Non-pigmented ciliary epithelial cell (primary cell): Measurements from ENCODE around the gene TMTC2.
A peak's percentile ranks its signal among the peaks of the same experiment; 100 is the strongest.

Source experiments
- DNase-seq: peaks from one replicate; pipeline ENCODE4 v3.0.0-alpha.2; 2010; ENCODE audit warnings: low read depth

TMTC2 gene

GRCh38 chr12:82686168-82687020, at the start of gene TMTC2:
TMTC2 (plus strand) TSS chr12:82686906.
- peak; percentile 77 for DNase-seq

- DNase-seq = no peak
Observed at GRCh38 chr12:82638324-82638723, 48.4 kb upstream of the TMTC2 start.

GRCh38 chr12:82644896-82645295, 41.8 kb upstream of the TMTC2 start:
- no peak for DNase-seq

GRCh38 chr12:82645414-82645813, 41.3 kb upstream of the TMTC2 start:
- DNase-seq = no peak

GRCh38 chr12:82647853-82648252, 38.9 kb upstream of the TMTC2 start:
- DNase-seq = no peak

GRCh38 chr12:82648259-82648909, 38.3 kb upstream of the TMTC2 start:
- no peak for DNase-seq

- peak; percentile 38 for DNase-seq
Observed at GRCh38 chr12:82650627-82651337, 35.9 kb upstream of the TMTC2 start.

- no peak for DNase-seq
Observed at GRCh38 chr12:82651489-82651888, 35.2 kb upstream of the TMTC2 start.

- no peak for DNase-seq
Observed at GRCh38 chr12:82652071-82652470, 34.6 kb upstream of the TMTC2 start.

- DNase-seq = no peak
Observed at GRCh38 chr12:82655751-82656150, 31.0 kb upstream of the TMTC2 start.

- no peak for DNase-seq
Observed at GRCh38 chr12:82659343-82660207, 27.1 kb upstream of the TMTC2 start.

GRCh38 chr12:82660541-82661325, 26.0 kb upstream of the TMTC2 start:
- DNase-seq = no peak

- DNase-seq = no peak
Observed at GRCh38 chr12:82663893-82664292, 22.8 kb upstream of the TMTC2 start.

- no peak for DNase-seq
Observed at GRCh38 chr12:82665142-82665923, 21.4 kb upstream of the TMTC2 start.

GRCh38 chr12:82666830-82667229, 19.9 kb upstream of the TMTC2 start:
- no peak for DNase-seq

- DNase-seq = no peak
Observed at GRCh38 chr12:82671673-82672195, 15.0 kb upstream of the TMTC2 start.

- no peak for DNase-seq
Observed at GRCh38 chr12:82672811-82673495, 13.8 kb upstream of the TMTC2 start.

- no peak for DNase-seq
Observed at GRCh38 chr12:82673698-82674097, 13.0 kb upstream of the TMTC2 start.

- DNase-seq = no peak
Observed at GRCh38 chr12:82675246-82675645, 11.5 kb upstream of the TMTC2 start.
